Thoracic aorta (tissue), 2 donors: ENCODE results near the gene C1QA. TPM values are rescaled to one million over a fixed set of nuclear protein-coding genes. Genes with fewer than 3 reads are reported as not detected.
"Not testable (repeated sequence)": the region's sequence is repeated elsewhere in the genome, so short reads cannot be mapped to it uniquely, and the experiment has no call there.

Experiments
- ATAC-seq: fragments of 150-250 bp; one replicate; pipeline ENCODE4 v1.8.0; 2017; ENCODE audit warnings: low read depth; ENCODE audit not compliant: insufficient number of reproducible peaks, low FRiP score
- DNase-seq: peaks from one replicate; pipeline ENCODE4 v3.0.0-alpha.2; 2020; ENCODE audit warnings: low spot score
- H3K27ac ChIP-seq, 2 donors: fragments of 200-600 bp; sonication (generic); 1 replicate in 1 of 2; 2 replicates in 1 of 2; pipeline ENCODE4 v1.5.1; 2016; ENCODE audit warnings: mild to moderate bottlenecking in 2 of 2, moderate library complexity in 2 of 2
- H3K27me3 ChIP-seq: fragments of 200-600 bp; sonication (generic); replicated peaks from 2 replicates; pipeline ENCODE4 v1.6.0; 2016; ENCODE audit warnings: mild to moderate bottlenecking; ENCODE audit not compliant: insufficient read depth
- H3K36me3 ChIP-seq: fragments of 200-600 bp; sonication (generic); one replicate; pipeline ENCODE4 v1.5.1; 2016
- H3K4me1 ChIP-seq, 2 donors: fragments of 200-600 bp; sonication (generic); 1 replicate in 1 of 2; 2 replicates in 1 of 2; pipeline versions ENCODE4 v1.5.1 to v1.6.0; 2016; ENCODE audit warnings: low read depth in 2 of 2, mild to moderate bottlenecking in 1 of 2; ENCODE audit not compliant: control insufficient read depth in 1 of 2
- H3K4me3 ChIP-seq: fragments of 200-600 bp; sonication (generic); 2 replicates; pipeline ENCODE4 v1.5.1; 2016; ENCODE audit warnings: mild to moderate bottlenecking
- H3K9me3 ChIP-seq: fragments of 200-600 bp; sonication (generic); 2 replicates; pipeline ENCODE4 v1.5.1; 2016
- total RNA-seq, 2 donors: library from RNA; depleted of rRNA; stranded (reverse); fragments of >200 nt; gene quantifications; one replicate each; pipeline versions ENCODE4 v1.1.0 to v1.2.3, GENCODE V29; 2016
- TF ChIP-seq, protein P1 (sequence below): fragments of 200-600 bp; sonication (generic); IDR thresholded peaks from one replicate; pipeline ENCODE4 v1.5.1; 2019; ENCODE audit warnings: antibody characterized with exemption

Gene C1QA
- total RNA-seq, 2 donors from 2014 or later: 234 to 501 TPM

DNA sequence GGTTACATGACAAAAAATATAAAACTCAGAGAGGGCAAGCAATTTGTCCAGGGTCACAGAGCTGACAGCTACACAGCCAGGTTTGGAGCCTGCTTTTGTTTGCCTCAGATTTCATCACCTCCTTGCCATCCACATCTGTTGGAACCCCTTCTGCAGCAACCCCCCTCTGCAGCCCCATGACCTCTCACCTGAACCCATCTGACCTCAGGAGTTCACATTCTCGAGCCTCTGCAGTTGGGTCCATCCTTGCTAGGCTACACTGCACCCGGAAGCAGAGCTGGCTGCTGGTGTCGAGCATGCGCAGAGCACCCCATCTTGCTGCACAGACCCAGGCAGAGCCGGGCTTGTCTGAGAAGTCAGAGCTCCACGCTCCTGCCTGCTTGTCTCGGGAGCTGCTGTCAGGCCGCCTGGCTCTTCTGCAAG, 26.6 kb downstream of the C1QA start:
- H3K9me3 ChIP-seq: no peaks in the 10 kb centered on the region
- H3K27me3 ChIP-seq: no peaks in the 10 kb centered on the region
- no peak overlapping the region for H3K27ac ChIP-seq
- no peak overlapping the region for H3K4me3 ChIP-seq
- ATAC-seq: no peak
- H3K4me1 ChIP-seq: no peaks in the 10 kb centered on the region
- TF ChIP-seq, protein P1, sequence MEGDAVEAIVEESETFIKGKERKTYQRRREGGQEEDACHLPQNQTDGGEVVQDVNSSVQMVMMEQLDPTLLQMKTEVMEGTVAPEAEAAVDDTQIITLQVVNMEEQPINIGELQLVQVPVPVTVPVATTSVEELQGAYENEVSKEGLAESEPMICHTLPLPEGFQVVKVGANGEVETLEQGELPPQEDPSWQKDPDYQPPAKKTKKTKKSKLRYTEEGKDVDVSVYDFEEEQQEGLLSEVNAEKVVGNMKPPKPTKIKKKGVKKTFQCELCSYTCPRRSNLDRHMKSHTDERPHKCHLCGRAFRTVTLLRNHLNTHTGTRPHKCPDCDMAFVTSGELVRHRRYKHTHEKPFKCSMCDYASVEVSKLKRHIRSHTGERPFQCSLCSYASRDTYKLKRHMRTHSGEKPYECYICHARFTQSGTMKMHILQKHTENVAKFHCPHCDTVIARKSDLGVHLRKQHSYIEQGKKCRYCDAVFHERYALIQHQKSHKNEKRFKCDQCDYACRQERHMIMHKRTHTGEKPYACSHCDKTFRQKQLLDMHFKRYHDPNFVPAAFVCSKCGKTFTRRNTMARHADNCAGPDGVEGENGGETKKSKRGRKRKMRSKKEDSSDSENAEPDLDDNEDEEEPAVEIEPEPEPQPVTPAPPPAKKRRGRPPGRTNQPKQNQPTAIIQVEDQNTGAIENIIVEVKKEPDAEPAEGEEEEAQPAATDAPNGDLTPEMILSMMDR: no peak
- DNase-seq: no peak
- no peaks in the 10 kb centered on the region for H3K36me3 ChIP-seq

GRCh38 chr1:22665752-22666151, 29.3 kb downstream of the C1QA start:
- ATAC-seq (no peak), DNase-seq (no peak)
- TF ChIP-seq, protein P1: no peak
- Histone ChIP-seq H3K9me3 (no peaks in the 10 kb centered on the region), H3K27ac (no peak overlapping the region), H3K4me3 (no peak overlapping the region), H3K27me3 (no peaks in the 10 kb centered on the region), H3K36me3 (no peaks in the 10 kb centered on the region), H3K4me1 (no peaks in the 10 kb centered on the region)

DNA sequence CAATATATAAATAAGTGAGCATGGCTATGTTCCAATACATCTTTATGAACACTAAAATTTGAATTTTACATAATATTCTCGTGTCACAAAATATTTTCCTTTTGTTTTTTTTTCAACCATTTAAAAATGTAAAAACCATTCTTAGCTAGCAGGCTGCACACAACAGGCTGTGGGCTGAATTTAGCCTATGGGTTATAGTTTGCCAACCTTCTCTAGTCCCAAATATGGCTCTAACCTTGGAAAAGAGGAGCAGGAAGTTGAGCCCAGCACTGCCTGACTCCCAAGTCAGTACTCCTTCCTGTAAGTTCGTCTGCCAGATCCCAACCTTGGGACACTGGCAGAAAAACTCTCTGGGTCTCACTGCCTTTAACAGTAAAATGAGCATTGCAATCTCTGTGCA, 30.0 kb downstream of the C1QA start:
- TF ChIP-seq, protein P1: no peak
- no peak for DNase-seq
- H3K27me3 ChIP-seq: no peaks in the 10 kb centered on the region
- ATAC-seq: no peak
- no peaks in the 10 kb centered on the region for H3K9me3 ChIP-seq
- no peaks in the 10 kb centered on the region for H3K4me1 ChIP-seq
- no peak overlapping the region for H3K4me3 ChIP-seq
- H3K27ac ChIP-seq: no peak overlapping the region
- no peaks in the 10 kb centered on the region for H3K36me3 ChIP-seq

DNA sequence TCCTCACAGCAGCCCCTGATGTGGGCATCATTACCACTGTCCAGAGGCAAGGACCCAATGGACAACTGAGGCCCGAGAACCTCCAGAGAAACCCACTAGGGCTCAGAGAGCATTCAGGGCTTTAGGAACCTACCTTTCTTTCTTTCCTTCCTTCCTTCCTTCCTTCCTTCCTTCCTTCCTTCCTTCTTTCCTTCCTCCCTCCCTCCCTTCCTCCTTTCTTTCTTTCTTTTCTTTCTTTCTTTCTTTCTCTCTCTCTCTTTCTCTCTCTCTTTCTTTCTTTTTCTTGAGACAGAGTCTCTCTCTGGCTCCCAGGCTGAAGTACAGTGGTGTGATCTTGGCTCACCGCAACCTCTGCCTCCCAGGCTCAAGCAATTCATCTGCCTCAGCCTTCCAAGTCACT, 32.4 kb downstream of the C1QA start:
- ATAC-seq, H3K27me3 ChIP-seq, H3K4me1 ChIP-seq, DNase-seq, H3K36me3 ChIP-seq, H3K4me3 ChIP-seq, H3K27ac ChIP-seq, H3K9me3 ChIP-seq: not testable (repeated sequence)

DNA sequence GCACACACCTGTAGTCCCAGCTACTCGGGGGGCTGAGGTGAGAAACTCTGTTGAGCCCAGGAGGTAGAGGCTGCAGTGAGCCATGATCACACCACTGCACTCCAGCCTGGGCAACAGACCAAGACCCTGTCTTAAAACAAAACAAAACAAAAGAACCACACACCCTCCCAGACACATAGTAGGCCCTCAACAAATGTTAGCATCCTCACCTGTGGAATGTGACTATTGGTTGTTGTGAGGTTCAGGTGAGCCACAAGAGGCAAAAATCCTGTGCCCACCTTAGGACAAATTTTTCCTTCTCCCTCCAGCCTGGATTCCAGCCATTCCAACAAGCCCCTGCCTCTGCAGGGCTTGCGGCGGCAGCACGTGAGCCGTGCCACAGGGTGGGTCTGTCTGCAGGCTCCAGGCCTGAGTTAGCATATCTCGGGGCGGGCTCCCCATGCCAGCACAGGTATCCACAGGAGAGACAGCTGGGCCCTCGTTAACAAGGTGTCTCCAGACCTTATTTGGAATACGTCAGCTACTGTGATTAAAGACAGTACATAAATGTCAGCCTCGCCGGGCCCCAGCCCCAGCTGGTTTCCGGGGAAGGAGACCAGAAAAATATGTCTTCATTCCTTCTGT, 34.0 kb downstream of the C1QA start:
- H3K4me1 ChIP-seq: no peaks in the 10 kb centered on the region
- H3K27me3 ChIP-seq: no peaks in the 10 kb centered on the region
- DNase-seq (no peak), ATAC-seq (no peak)
- H3K4me3 ChIP-seq: no peak overlapping the region
- no peak overlapping the region for H3K27ac ChIP-seq
- no peaks in the 10 kb centered on the region for H3K9me3 ChIP-seq
- no peaks in the 10 kb centered on the region for H3K36me3 ChIP-seq
- TF ChIP-seq, protein P1: no peak

- no peaks in the 10 kb centered on the region for H3K9me3 ChIP-seq
- TF ChIP-seq, protein P1: no peak
- no peak for DNase-seq
- no peak overlapping the region for H3K27ac ChIP-seq
- no peaks in the 10 kb centered on the region for H3K27me3 ChIP-seq
- ATAC-seq: no peak
- no peaks in the 10 kb centered on the region for H3K36me3 ChIP-seq
- H3K4me1 ChIP-seq: no peaks in the 10 kb centered on the region
- H3K4me3 ChIP-seq: no peak overlapping the region
Observed at GRCh38 chr1:22671999-22672398, 35.6 kb downstream of the C1QA start.
